Mucosa of stomach (tissue), 1 donor: ENCODE results near the gene FHDC1.

Source experiments
- H3K27me3 ChIP-seq: one replicate; pipeline ENCODE4 v1.7.0; 2013; ENCODE audit warnings: mild to moderate bottlenecking, low read length; ENCODE audit not compliant: control insufficient read depth, insufficient read depth
- H3K36me3 ChIP-seq: one replicate; pipeline ENCODE4 v1.7.0; 2013; ENCODE audit warnings: low read length; ENCODE audit not compliant: control insufficient read depth, insufficient read depth
- H3K4me1 ChIP-seq: one replicate; pipeline ENCODE4 v1.7.0; 2013; ENCODE audit warnings: mild to moderate bottlenecking, low read length; ENCODE audit not compliant: control insufficient read depth, insufficient read depth
- H3K4me3 ChIP-seq: one replicate; pipeline ENCODE4 v1.7.0; 2013; ENCODE audit warnings: low read length
- H3K9ac ChIP-seq: one replicate; pipeline ENCODE4 v1.7.0; 2013; ENCODE audit warnings: mild to moderate bottlenecking, low read length, moderate library complexity
- H3K9me3 ChIP-seq: one replicate; pipeline ENCODE4 v1.7.0; 2013; ENCODE audit warnings: mild to moderate bottlenecking, low read length, moderate library complexity; ENCODE audit not compliant: control insufficient read depth
- donor health status: Pancreatic carcinoma.

The FHDC1 gene

GRCh38 chr4:153022241-153022715 lies 86.2 kb downstream of the FHDC1 start:
- H3K9ac ChIP-seq: no peak overlapping the region
- H3K36me3 ChIP-seq: no peaks in the 10 kb centered on the region
- H3K9me3 ChIP-seq: no peaks in the 10 kb centered on the region
- H3K4me1 ChIP-seq: peaks cover 28% of the 10 kb centered on the region
- no peak overlapping the region for H3K4me3 ChIP-seq
- H3K27me3 ChIP-seq: no peaks in the 10 kb centered on the region

GRCh38 chr4:153023139-153023538 lies 87.0 kb downstream of the FHDC1 start:
- Histone ChIP-seq H3K4me1 (peaks cover 28% of the 10 kb centered on the region), H3K27me3 (no peaks in the 10 kb centered on the region), H3K9me3 (no peaks in the 10 kb centered on the region)

GRCh38 chr4:153023692-153024394 lies 87.7 kb downstream of the FHDC1 start:
- Histone ChIP-seq H3K27me3 (no peaks in the 10 kb centered on the region), H3K36me3 (no peaks in the 10 kb centered on the region), H3K4me1 (peaks cover 28% of the 10 kb centered on the region), H3K9ac (no peak overlapping the region), H3K9me3 (no peaks in the 10 kb centered on the region), H3K4me3 (no peak overlapping the region)

More at GRCh38 chr4:153023139-153023538, 87.0 kb downstream of the FHDC1 start:
- Histone ChIP-seq H3K9ac (no peak overlapping the region), H3K4me3 (no peak overlapping the region), H3K36me3 (no peaks in the 10 kb centered on the region)

- no peaks in the 10 kb centered on the region for H3K9me3 ChIP-seq
- H3K27me3 ChIP-seq: no peaks in the 10 kb centered on the region
- H3K36me3 ChIP-seq: no peaks in the 10 kb centered on the region
- H3K9ac ChIP-seq: no peak overlapping the region
- no peak overlapping the region for H3K4me3 ChIP-seq
- H3K4me1 ChIP-seq: peaks cover 28% of the 10 kb centered on the region
Measured at GRCh38 chr4:153024466-153024865, 88.3 kb downstream of the FHDC1 start.

- no peaks in the 10 kb centered on the region for H3K9me3 ChIP-seq
- no peaks in the 10 kb centered on the region for H3K27me3 ChIP-seq
- peaks cover 28% of the 10 kb centered on the region for H3K4me1 ChIP-seq
- H3K9ac ChIP-seq: no peak overlapping the region
- H3K36me3 ChIP-seq: no peaks in the 10 kb centered on the region
- no peak overlapping the region for H3K4me3 ChIP-seq
Measured at GRCh38 chr4:153025406-153025805, 89.3 kb downstream of the FHDC1 start.

GRCh38 chr4:153026591-153027346 lies 90.6 kb downstream of the FHDC1 start:
- H3K9me3 ChIP-seq: no peaks in the 10 kb centered on the region
- H3K36me3 ChIP-seq: no peaks in the 10 kb centered on the region
- H3K27me3 ChIP-seq: no peaks in the 10 kb centered on the region
- no peak overlapping the region for H3K4me3 ChIP-seq
- no peak overlapping the region for H3K9ac ChIP-seq
- peaks cover 28% of the 10 kb centered on the region for H3K4me1 ChIP-seq

GRCh38 chr4:153027866-153028265 lies 91.7 kb downstream of the FHDC1 start:
- Histone ChIP-seq H3K27me3 (no peaks in the 10 kb centered on the region), H3K36me3 (no peaks in the 10 kb centered on the region), H3K4me3 (no peak overlapping the region), H3K9ac (no peak overlapping the region), H3K9me3 (no peaks in the 10 kb centered on the region), H3K4me1 (peaks cover 19% of the 10 kb centered on the region)

GRCh38 chr4:153028535-153028934 lies 92.4 kb downstream of the FHDC1 start:
- Histone ChIP-seq H3K9ac (no peak overlapping the region), H3K9me3 (no peaks in the 10 kb centered on the region), H3K36me3 (no peaks in the 10 kb centered on the region), H3K27me3 (no peaks in the 10 kb centered on the region), H3K4me3 (no peak overlapping the region), H3K4me1 (peaks cover 15% of the 10 kb centered on the region)
